Measurements from ENCODE around the gene DTYMK. TPM values are rescaled to one million over a fixed set of nuclear protein-coding genes. Genes with fewer than 3 reads are reported as not detected.

DTYMK gene
- total and polyA plus RNA-seq, 2 donors (not counting 3 experiments of a cell fraction or from before 2014, with no cell fraction given), result 67.0 to 104 TPM

DNA sequence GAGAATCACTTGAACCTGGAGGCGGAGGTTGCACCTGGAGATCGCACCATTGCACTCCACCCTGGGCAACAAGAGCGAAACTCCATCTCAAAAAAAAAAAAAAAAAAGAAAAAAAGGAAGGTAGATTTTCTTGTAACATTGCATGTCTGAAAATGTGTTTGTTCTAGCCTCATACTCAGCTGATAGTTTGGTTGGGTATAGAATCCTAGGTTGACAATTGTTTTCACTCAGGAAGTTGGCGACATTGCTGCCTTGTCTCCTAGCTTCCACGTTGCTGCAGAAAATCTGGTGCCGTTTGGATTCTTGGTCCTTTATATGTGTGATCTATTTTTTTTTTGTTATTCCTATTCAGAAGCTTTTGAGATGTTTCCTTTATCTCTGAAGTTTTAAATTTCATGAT is 19.9 kb upstream of the DTYMK start:
- H2AFZ ChIP-seq (ENCODE audit: low read depth, low read length), result no peak overlapping the region
- DNase-seq (ENCODE audit: low read depth, low spot score), result no peak
- no peaks in the 10 kb centered on the region for H3K9me1 ChIP-seq (replicated peaks; ENCODE audit: control insufficient read depth, extremely low read depth, insufficient read depth, low read length)
- peaks cover 2 to 13% of the 10 kb centered on the region in 2 experiments for H3K36me3 ChIP-seq (ENCODE audit: control insufficient read depth in 2 of 2, extremely low read depth in 1 of 2, insufficient read depth in 2 of 2, low read length in 2 of 2)
- intact Hi-C loops (cut with micrococcal nuclease), result no loop called here
- dilution Hi-C loops (cut with MboI; ENCODE audit: extremely low pct_ligation_motif_present, low sequenced_read_pairs), result no loop called here
- no peak overlapping the region for H3K4me3 ChIP-seq (replicated peaks in 1 of 3; ENCODE audit: insufficient read depth in 1 of 3, low read depth in 1 of 3, low read length in 3 of 3)
- H4K20me1 ChIP-seq (replicated peaks; ENCODE audit: control insufficient read depth, extremely low read depth, insufficient read depth, low read length), result no peaks in the 10 kb centered on the region
- peaks cover 10% of the 10 kb centered on the region for H3K79me2 ChIP-seq (ENCODE audit: control insufficient read depth, insufficient read depth, low read length)
- BruUV-seq (replicated peaks), result no TSS peak
- FAIRE-seq, result no peak
- no peaks in the 10 kb centered on the region for H3K27me3 ChIP-seq (ENCODE audit: control insufficient read depth in 2 of 2, insufficient read depth in 2 of 2, low read length in 2 of 2)
- H3K9me3 ChIP-seq (replicated peaks; ENCODE audit: control insufficient read depth, insufficient read depth, low read length), result no peaks in the 10 kb centered on the region
- no peak overlapping the region for H3K4me2 ChIP-seq (ENCODE audit: insufficient read depth, low read length)
- peaks cover 6% of the 10 kb centered on the region for H3K4me1 ChIP-seq (ENCODE audit: control insufficient read depth, extremely low read depth, insufficient read depth, low read length)
- H3K27ac ChIP-seq (ENCODE audit: insufficient read depth, low read depth, low read length), result no peak overlapping the region
- TF ChIP-seq GATA2 (IDR thresholded peaks at IDR 0.05; ENCODE audit: insufficient read depth, insufficient read length, low read depth, low read length), result no peak
- TF ChIP-seq POLR2AphosphoS5 (IDR thresholded peaks at IDR 0.05; ENCODE audit: insufficient read depth, low read depth, low read length), result no peak
- TF ChIP-seq EZH2 (IDR thresholded peaks at IDR 0.05; ENCODE audit: borderline replicate concordance, low read depth, low read length, severe bottlenecking), result no peak
- TF ChIP-seq POLR2A (IDR thresholded peaks at IDR 0.05; ENCODE audit: low read depth, low read length), result no peak
- POLR2A ChIA-PET, result interaction anchor here (0.7 to 0.8 kb wide), 2 partner anchors 19 to 63 kb away, joined by 4 to 5 read pairs; no protein-coding TSS in a partner anchor
- CTCF ChIA-PET, result no interaction called here
- H3K9ac ChIP-seq (replicated peaks; ENCODE audit: extremely low read depth, insufficient read depth, low read length), result no peak overlapping the region

DNA sequence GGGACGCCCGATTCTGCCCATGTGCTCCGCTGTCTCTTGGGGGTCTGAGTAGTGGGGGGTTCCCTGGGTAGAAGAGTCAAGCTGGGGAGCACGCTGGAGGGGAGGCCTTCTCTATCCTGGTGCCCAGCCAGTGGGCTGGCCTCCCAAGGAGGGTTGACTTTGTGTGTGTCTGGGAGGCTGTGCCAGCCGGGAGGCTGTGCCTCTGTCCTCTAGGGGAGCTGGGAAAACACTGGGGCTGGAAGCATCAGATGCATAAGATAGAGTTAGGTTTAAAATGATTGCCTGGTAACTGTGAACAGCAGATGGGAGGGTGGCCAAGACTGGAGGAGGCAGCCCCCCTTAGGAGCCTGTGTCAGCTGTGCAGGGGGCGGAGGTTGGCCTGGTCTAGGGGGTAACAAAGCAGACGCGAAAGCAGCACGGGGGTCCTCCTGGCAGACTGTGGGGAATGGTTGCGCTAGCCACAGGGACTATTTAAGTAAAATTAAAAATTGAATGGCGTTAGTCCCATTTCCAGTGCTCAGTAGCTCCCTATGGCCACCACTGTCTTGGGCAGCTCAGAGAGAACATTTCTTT is 16.5 kb upstream of the DTYMK start:
- peak overlapping the region; percentile 83 for H3K4me2 ChIP-seq (ENCODE audit: insufficient read depth, low read length)
- no peaks in the 10 kb centered on the region for H3K27me3 ChIP-seq (ENCODE audit: control insufficient read depth in 2 of 2, insufficient read depth in 2 of 2, low read length in 2 of 2)
- no peaks in the 10 kb centered on the region for H3K9me3 ChIP-seq (replicated peaks; ENCODE audit: control insufficient read depth, insufficient read depth, low read length)
- no peak for FAIRE-seq
- H3K9ac ChIP-seq (replicated peaks; ENCODE audit: extremely low read depth, insufficient read depth, low read length), result peak overlapping the region; percentile 61
- H3K9me1 ChIP-seq (replicated peaks; ENCODE audit: control insufficient read depth, extremely low read depth, insufficient read depth, low read length), result no peaks in the 10 kb centered on the region
- peaks cover 2 to 6% of the 10 kb centered on the region in 2 experiments for H3K36me3 ChIP-seq (ENCODE audit: control insufficient read depth in 2 of 2, extremely low read depth in 1 of 2, insufficient read depth in 2 of 2, low read length in 2 of 2)
- BruUV-seq (replicated peaks), result no TSS peak
- peak; percentile 10 for DNase-seq (ENCODE audit: low read depth, low spot score)
- intact Hi-C loops (cut with micrococcal nuclease) (loop anchor here (5.0 kb wide), 2 partner anchors 346 to 386 kb away; partner anchors contain the start of genes FARP2, HDLBP and SEPTIN2), dilution Hi-C loops (cut with MboI; ENCODE audit: extremely low pct_ligation_motif_present, low sequenced_read_pairs) (no loop called here)
- TF ChIP-seq, protein P1, sequence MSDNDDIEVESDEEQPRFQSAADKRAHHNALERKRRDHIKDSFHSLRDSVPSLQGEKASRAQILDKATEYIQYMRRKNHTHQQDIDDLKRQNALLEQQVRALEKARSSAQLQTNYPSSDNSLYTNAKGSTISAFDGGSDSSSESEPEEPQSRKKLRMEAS (IDR thresholded peaks at IDR 0.05; ENCODE audit: insufficient read depth, insufficient read length), result no peak
- no peak for TF ChIP-seq POLR2AphosphoS5 (IDR thresholded peaks at IDR 0.05; ENCODE audit: insufficient read depth, low read depth, low read length)
- TF ChIP-seq GATA2 (IDR thresholded peaks at IDR 0.05; ENCODE audit: insufficient read depth, insufficient read length, low read depth, low read length), result no peak
- TF ChIP-seq POLR2A (IDR thresholded peaks at IDR 0.05; ENCODE audit: low read depth, low read length), result no peak
- TF ChIP-seq EZH2 (IDR thresholded peaks at IDR 0.05; ENCODE audit: borderline replicate concordance, low read depth, low read length, severe bottlenecking), result no peak
- TF ChIP-seq JUN (IDR thresholded peaks at IDR 0.05; ENCODE audit: borderline replicate concordance, insufficient read depth, insufficient read length, low read depth), result no peak
- TF ChIP-seq, protein P2, sequence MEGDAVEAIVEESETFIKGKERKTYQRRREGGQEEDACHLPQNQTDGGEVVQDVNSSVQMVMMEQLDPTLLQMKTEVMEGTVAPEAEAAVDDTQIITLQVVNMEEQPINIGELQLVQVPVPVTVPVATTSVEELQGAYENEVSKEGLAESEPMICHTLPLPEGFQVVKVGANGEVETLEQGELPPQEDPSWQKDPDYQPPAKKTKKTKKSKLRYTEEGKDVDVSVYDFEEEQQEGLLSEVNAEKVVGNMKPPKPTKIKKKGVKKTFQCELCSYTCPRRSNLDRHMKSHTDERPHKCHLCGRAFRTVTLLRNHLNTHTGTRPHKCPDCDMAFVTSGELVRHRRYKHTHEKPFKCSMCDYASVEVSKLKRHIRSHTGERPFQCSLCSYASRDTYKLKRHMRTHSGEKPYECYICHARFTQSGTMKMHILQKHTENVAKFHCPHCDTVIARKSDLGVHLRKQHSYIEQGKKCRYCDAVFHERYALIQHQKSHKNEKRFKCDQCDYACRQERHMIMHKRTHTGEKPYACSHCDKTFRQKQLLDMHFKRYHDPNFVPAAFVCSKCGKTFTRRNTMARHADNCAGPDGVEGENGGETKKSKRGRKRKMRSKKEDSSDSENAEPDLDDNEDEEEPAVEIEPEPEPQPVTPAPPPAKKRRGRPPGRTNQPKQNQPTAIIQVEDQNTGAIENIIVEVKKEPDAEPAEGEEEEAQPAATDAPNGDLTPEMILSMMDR (IDR thresholded peaks at IDR 0.05; ENCODE audit: extremely low read depth in 1 of 2, insufficient read depth in 1 of 2, low read depth in 1 of 2, low read length in 2 of 2), result no peak
- H4K20me1 ChIP-seq (replicated peaks; ENCODE audit: control insufficient read depth, extremely low read depth, insufficient read depth, low read length), result no peaks in the 10 kb centered on the region
- peaks cover 10% of the 10 kb centered on the region for H3K79me2 ChIP-seq (ENCODE audit: control insufficient read depth, insufficient read depth, low read length)
- H3K27ac ChIP-seq (ENCODE audit: insufficient read depth, low read depth, low read length), result peak overlapping the region; percentile 15
- peak overlapping the region; percentile 49 to 75 (median 64) for H3K4me3 ChIP-seq (replicated peaks in 1 of 3; ENCODE audit: insufficient read depth in 1 of 3, low read depth in 1 of 3, low read length in 3 of 3)
- H2AFZ ChIP-seq (ENCODE audit: low read depth, low read length), result peak overlapping the region; percentile 44
- CTCF ChIA-PET, result interaction anchor here (0.8 to 4.8 kb wide), 5 partner anchors 10 to 173 kb away, joined by 4 to 41 read pairs (median 5); partner anchors contain the start of gene D2HGDH
- peaks cover 6% of the 10 kb centered on the region for H3K4me1 ChIP-seq (ENCODE audit: control insufficient read depth, extremely low read depth, insufficient read depth, low read length)
- POLR2A ChIA-PET, result no interaction called here
